ENCODE results near the gene FSIP2. TPM values are rescaled to one million over a fixed set of nuclear protein-coding genes. Genes with fewer than 3 reads are reported as not detected.

The FSIP2 gene, protein sequence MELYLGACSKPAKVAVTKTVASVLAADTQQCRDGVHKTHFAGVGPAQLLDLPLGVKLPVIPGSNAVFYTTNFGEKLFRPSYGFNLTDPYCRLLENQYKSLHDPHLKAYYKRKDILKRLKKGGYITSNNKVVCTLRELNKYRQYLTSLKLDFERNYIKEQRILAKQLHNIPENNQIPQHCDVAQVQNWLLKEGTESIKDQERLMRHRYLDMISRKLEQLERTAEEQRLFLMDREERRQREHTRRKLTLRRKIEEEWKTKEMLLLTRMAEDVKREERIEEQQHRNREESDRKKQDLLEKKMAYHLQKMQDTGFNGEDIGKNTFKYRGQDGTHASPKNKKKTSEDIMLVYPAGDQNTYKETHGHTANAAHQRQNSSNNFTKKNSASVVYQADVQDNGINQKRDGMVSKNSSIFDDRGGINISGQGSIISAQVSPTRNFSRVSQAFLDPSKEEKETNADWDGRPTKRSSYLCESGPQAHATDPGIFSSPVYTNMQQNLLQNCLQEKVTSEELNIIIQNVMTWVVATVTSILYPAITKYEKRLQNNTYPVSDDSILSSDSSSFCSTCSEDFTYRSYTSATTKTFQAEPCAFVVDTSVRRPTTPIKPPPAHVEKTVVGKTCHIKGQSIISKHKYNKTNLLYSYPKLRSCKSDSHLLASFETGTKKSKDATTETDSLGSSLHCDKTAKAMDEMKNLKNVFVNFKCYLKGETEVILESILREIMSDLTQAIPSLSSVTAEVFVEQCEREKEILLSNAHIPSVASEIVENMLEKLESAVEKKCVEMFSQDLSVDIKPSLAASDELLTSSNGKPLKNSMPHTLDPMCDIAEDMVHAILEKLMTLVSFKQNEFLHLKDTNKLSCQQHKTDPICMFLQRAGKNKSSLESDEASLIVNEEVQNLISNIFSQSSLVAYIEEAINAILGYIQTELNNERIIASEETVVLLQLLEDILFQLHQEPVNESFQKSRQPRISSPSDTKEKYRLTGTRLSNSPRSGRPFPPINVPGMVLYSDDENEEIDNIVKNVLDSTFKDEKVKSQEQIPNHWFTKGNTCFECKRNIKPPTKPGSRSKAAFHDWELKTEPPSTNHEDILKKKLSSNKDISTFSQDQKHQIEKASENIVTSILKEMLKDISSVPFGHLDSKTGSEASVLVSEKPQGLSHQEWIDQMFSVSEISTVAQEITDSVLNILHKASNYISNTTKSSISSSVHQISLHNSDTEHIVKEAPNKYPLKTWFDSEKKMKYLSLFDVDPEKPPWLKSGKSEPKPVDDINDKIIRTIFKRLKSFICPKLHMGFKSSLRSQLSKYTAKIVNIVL (N-terminal part only)
- total RNA-seq, result under 1 TPM; 0.31 to 0.36 TPM

GRCh38 chr2:185738679-185739472, at the start of gene FSIP2:
FSIP2 (plus strand) TSS chr2:185738804; CDS start chr2:185738895, 91 bp downstream.
- DNase-seq (peak; percentile 66), ATAC-seq (ENCODE audit: low read depth) (peak; percentile 91)

GRCh38 chr2:185689906-185690539, 48.6 kb upstream of the FSIP2 start:
- POLR2A ChIA-PET, result no interaction called here
- no peak for ATAC-seq (ENCODE audit: low read depth)
- peaks cover 3% of the 10 kb centered on the region for H3K9me3 Mint-ChIP-seq
- no peak for DNase-seq
- H3K4me3 Mint-ChIP-seq, result no peak overlapping the region
- no peaks in the 10 kb centered on the region for H3K36me3 Mint-ChIP-seq
- no peak overlapping the region for H3K27ac Mint-ChIP-seq
- no peaks in the 10 kb centered on the region for H3K27me3 Mint-ChIP-seq
- H3K4me1 Mint-ChIP-seq, result no peaks in the 10 kb centered on the region

More at GRCh38 chr2:185738679-185739472, at the start of gene FSIP2:
- Mint-ChIP-seq H3K4me1 (peaks cover 4% of the 10 kb centered on the region), H3K27ac (no peak within 1 kb of the TSS), H3K27me3 (peaks cover 6% of the 10 kb centered on the region), H3K9me3 (no peaks in the 10 kb centered on the region), H3K4me3 (peak within 1 kb of the TSS; percentile 4), H3K36me3 (no peaks in the 10 kb centered on the region)
- POLR2A ChIA-PET, result no interaction called here

DNA sequence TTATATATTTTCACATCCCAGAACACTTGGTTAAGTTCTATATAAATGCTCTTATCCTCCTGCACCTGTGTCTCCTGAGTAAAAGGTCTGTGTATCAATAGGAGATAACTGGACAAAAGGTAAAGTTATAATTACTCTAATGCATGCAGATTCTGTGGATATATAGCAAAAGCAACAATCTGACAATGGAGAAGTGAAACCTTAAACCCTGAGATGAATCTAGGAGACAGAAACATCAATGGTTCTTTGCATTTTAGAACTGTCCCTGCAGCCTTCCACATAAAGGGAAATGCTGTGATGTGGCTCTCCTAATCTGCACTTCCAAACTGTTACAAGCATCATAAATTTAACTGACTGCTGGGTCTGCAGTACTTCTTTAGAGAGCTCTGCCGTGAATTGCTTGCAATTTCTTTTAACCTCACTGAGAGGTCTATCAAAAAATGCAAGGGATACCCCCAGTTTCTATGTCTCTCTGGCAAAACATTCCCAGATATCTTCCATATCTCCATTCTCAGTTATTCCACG, 42.8 kb upstream of the FSIP2 start:
- DNase-seq (no peak), ATAC-seq (ENCODE audit: low read depth) (no peak)
- Mint-ChIP-seq H3K36me3 (no peaks in the 10 kb centered on the region), H3K4me1 (no peaks in the 10 kb centered on the region), H3K27me3 (no peaks in the 10 kb centered on the region), H3K27ac (no peak overlapping the region), H3K4me3 (no peak overlapping the region), H3K9me3 (no peaks in the 10 kb centered on the region)
- POLR2A ChIA-PET, result no interaction called here

- Mint-ChIP-seq H3K4me3 (no peak overlapping the region), H3K4me1 (no peaks in the 10 kb centered on the region), H3K9me3 (no peaks in the 10 kb centered on the region), H3K27ac (no peak overlapping the region), H3K36me3 (no peaks in the 10 kb centered on the region), H3K27me3 (no peaks in the 10 kb centered on the region)
- ATAC-seq (ENCODE audit: low read depth), result no peak
- DNase-seq, result no peak
- POLR2A ChIA-PET, result no interaction called here
Observed at GRCh38 chr2:185700883-185701282, 37.7 kb upstream of the FSIP2 start.

GRCh38 chr2:185734658-185735057, 3.9 kb upstream of the FSIP2 start:
- Mint-ChIP-seq H3K4me1 (peaks cover 4% of the 10 kb centered on the region), H3K9me3 (no peaks in the 10 kb centered on the region), H3K27ac (no peak overlapping the region), H3K36me3 (no peaks in the 10 kb centered on the region), H3K27me3 (peaks cover 6% of the 10 kb centered on the region), H3K4me3 (no peak overlapping the region)
- DNase-seq, result no peak
- ATAC-seq (ENCODE audit: low read depth), result no peak
- POLR2A ChIA-PET, result no interaction called here

DNA sequence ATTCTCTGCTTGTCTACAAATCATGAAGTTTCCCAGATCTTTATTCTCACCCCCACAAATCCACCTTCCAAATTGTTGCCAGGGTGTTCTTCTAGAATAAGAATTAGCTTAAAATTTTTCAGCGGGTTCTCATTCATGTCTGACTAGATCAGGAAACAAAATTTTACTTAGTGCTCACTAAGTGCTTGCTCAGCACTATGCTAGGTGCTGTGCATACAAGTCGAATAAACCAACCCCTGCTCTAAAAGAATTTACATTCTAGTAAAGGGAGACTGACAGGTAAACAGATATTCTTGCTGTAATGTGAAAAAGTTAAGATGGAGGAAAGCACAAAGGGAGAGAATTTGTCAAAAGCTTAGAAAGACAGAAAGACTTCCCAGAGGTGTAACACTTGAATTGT, 2.4 kb upstream of the FSIP2 start:
- Mint-ChIP-seq H3K4me3 (no peak overlapping the region), H3K27ac (no peak overlapping the region), H3K9me3 (no peaks in the 10 kb centered on the region), H3K36me3 (no peaks in the 10 kb centered on the region), H3K4me1 (peaks cover 4% of the 10 kb centered on the region), H3K27me3 (peaks cover 6% of the 10 kb centered on the region)
- DNase-seq, result no peak
- POLR2A ChIA-PET, result no interaction called here
- no peak for ATAC-seq (ENCODE audit: low read depth)

- H3K27ac Mint-ChIP-seq, result no peak overlapping the region
- H3K9me3 Mint-ChIP-seq, result no peaks in the 10 kb centered on the region
- no peaks in the 10 kb centered on the region for H3K36me3 Mint-ChIP-seq
- POLR2A ChIA-PET, result no interaction called here
- ATAC-seq (ENCODE audit: low read depth) (no peak), DNase-seq (no peak)
- H3K27me3 Mint-ChIP-seq, result no peaks in the 10 kb centered on the region
- H3K4me3 Mint-ChIP-seq, result no peak overlapping the region
- no peaks in the 10 kb centered on the region for H3K4me1 Mint-ChIP-seq
Observed at GRCh38 chr2:185745864-185746859, 7.6 kb downstream of the FSIP2 start.

- Mint-ChIP-seq H3K4me1 (no peaks in the 10 kb centered on the region), H3K27ac (no peak overlapping the region), H3K36me3 (no peaks in the 10 kb centered on the region), H3K27me3 (no peaks in the 10 kb centered on the region), H3K4me3 (no peak overlapping the region), H3K9me3 (peaks cover 4% of the 10 kb centered on the region)
- POLR2A ChIA-PET, result no interaction called here
- no peak for DNase-seq
- no peak for ATAC-seq (ENCODE audit: low read depth)
Observed at GRCh38 chr2:185757356-185757755, 18.8 kb downstream of the FSIP2 start.

- Mint-ChIP-seq H3K27me3 (no peaks in the 10 kb centered on the region), H3K4me1 (no peaks in the 10 kb centered on the region), H3K4me3 (no peak overlapping the region), H3K9me3 (peaks cover 24% of the 10 kb centered on the region), H3K27ac (no peak overlapping the region), H3K36me3 (no peaks in the 10 kb centered on the region)
- DNase-seq, result no peak
- POLR2A ChIA-PET, result no interaction called here
- ATAC-seq (ENCODE audit: low read depth), result no peak
Observed at GRCh38 chr2:185771396-185771795, 32.8 kb downstream of the FSIP2 start.

GRCh38 chr2:185780890-185781289, 42.3 kb downstream of the FSIP2 start:
- ATAC-seq (ENCODE audit: low read depth) (no peak), DNase-seq (no peak)
- Mint-ChIP-seq H3K4me1 (no peaks in the 10 kb centered on the region), H3K9me3 (no peaks in the 10 kb centered on the region), H3K36me3 (no peaks in the 10 kb centered on the region), H3K27ac (no peak overlapping the region), H3K4me3 (no peak overlapping the region), H3K27me3 (no peaks in the 10 kb centered on the region)
- POLR2A ChIA-PET, result no interaction called here

GRCh38 chr2:185782223-185782769, 43.7 kb downstream of the FSIP2 start:
- H3K36me3 Mint-ChIP-seq, result no peaks in the 10 kb centered on the region
- no peaks in the 10 kb centered on the region for H3K27me3 Mint-ChIP-seq
- H3K4me1 Mint-ChIP-seq, result no peaks in the 10 kb centered on the region
- ATAC-seq (ENCODE audit: low read depth) (no peak), DNase-seq (no peak)
- H3K9me3 Mint-ChIP-seq, result no peaks in the 10 kb centered on the region
- no peak overlapping the region for H3K4me3 Mint-ChIP-seq
- POLR2A ChIA-PET, result no interaction called here
- no peak overlapping the region for H3K27ac Mint-ChIP-seq

Measured in activated naive CD8-positive, alpha-beta T cell treated with anti-CD3 and anti-CD28 coated beads, Interleukin-2, amount 10 ng/mL, durations not matched to agents 7 days and 5 days (primary cell).